SK-N-DZ (cell line): ENCODE data around the gene NRTN.

ENCODE experiments used
- DNase-seq: peaks from one replicate; pipeline ENCODE4 v3.0.0-alpha.2; 2015; ENCODE audit warnings: low spot score

NRTN gene

GRCh38 chr19:5811117-5811516 is 6.2 kb downstream of the NRTN start:
- no peak for DNase-seq

GRCh38 chr19:5814123-5814851 is 9.4 kb downstream of the NRTN start:
- DNase-seq: no peak

- no peak for DNase-seq
These were observed 10.0 kb downstream of the NRTN start for GRCh38 chr19:5814852-5815246.

- DNase-seq: no peak
These were observed 12.4 kb downstream of the NRTN start for GRCh38 chr19:5817218-5817617.

GRCh38 chr19:5818594-5818993 is 13.7 kb downstream of the NRTN start:
- DNase-seq: no peak

GRCh38 chr19:5820785-5821184 is 15.9 kb downstream of the NRTN start:
- no peak for DNase-seq

GRCh38 chr19:5821521-5822180 is 16.8 kb downstream of the NRTN start:
- DNase-seq: no peak

- no peak for DNase-seq
These were observed 17.4 kb downstream of the NRTN start for GRCh38 chr19:5822181-5822844.

- peak; percentile 52 for DNase-seq
These were observed 18.9 kb downstream of the NRTN start for GRCh38 chr19:5823579-5824281.

GRCh38 chr19:5824751-5825150 is 19.9 kb downstream of the NRTN start:
- DNase-seq: no peak

- no peak for DNase-seq
These were observed 20.3 kb downstream of the NRTN start for GRCh38 chr19:5825178-5825577.

GRCh38 chr19:5826531-5827341 is 21.9 kb downstream of the NRTN start:
- DNase-seq: peak; percentile 85

- DNase-seq: no peak
These were observed 22.5 kb downstream of the NRTN start for GRCh38 chr19:5827342-5827890.

- DNase-seq: peak; percentile 93
These were observed 23.2 kb downstream of the NRTN start for GRCh38 chr19:5827891-5828660.

- peak; percentile 86 for DNase-seq
These were observed 24.0 kb downstream of the NRTN start for GRCh38 chr19:5828661-5829566.

GRCh38 chr19:5829567-5830310 is 24.9 kb downstream of the NRTN start:
- DNase-seq: no peak

GRCh38 chr19:5831159-5831558 is 26.3 kb downstream of the NRTN start:
- DNase-seq: no peak

- peak; percentile 22 for DNase-seq
These were observed 27.2 kb downstream of the NRTN start for GRCh38 chr19:5832061-5832460.
